Mucosa of rectum (tissue), 2 donors: Measurements from ENCODE around the gene TMA7.
A peak's percentile ranks its signal among the peaks of the same experiment; 100 is the strongest.

Experiments used
- H3K27ac ChIP-seq, 2 donors: one replicate each; pipeline ENCODE4 v1.7.0; 2013; ENCODE audit warnings: inconsistent platforms in 2 of 2, low read depth in 2 of 2, low read length in 2 of 2
- H3K27me3 ChIP-seq, 2 donors: one replicate each; pipeline ENCODE4 v1.7.0; 2013; ENCODE audit warnings: low read length in 2 of 2; ENCODE audit not compliant: control insufficient read depth in 2 of 2, insufficient read depth in 2 of 2
- H3K36me3 ChIP-seq, 2 donors: one replicate each; pipeline ENCODE4 v1.7.0; 2013; ENCODE audit warnings: low read length in 2 of 2; ENCODE audit not compliant: control insufficient read depth in 2 of 2, insufficient read depth in 2 of 2
- H3K4me1 ChIP-seq, 2 donors: one replicate each; pipeline ENCODE4 v1.7.0; 2013; ENCODE audit warnings: low read length in 2 of 2, mild to moderate bottlenecking in 1 of 2; ENCODE audit not compliant: control insufficient read depth in 2 of 2, insufficient read depth in 2 of 2
- H3K4me3 ChIP-seq, 2 donors: one replicate each; pipeline ENCODE4 v1.7.0; 2013; ENCODE audit warnings: low read length in 2 of 2
- H3K9ac ChIP-seq, 2 donors: one replicate each; pipeline ENCODE4 v1.7.0; 2013; ENCODE audit warnings: low read length in 2 of 2, low read depth in 1 of 2, mild to moderate bottlenecking in 1 of 2
- H3K9me3 ChIP-seq, 2 donors: one replicate each; pipeline ENCODE4 v1.7.0; 2013; ENCODE audit warnings: low read length in 2 of 2; ENCODE audit not compliant: control insufficient read depth in 2 of 2
- donor health status: healthy.
- donor health status: Normal muscosa, but diverticular disease.

The TMA7 gene

GRCh38 chr3:48422681-48423080 is 17.4 kb upstream of the TMA7 start:
- Histone ChIP-seq H3K9ac (no peak overlapping the region), H3K27ac (no peak overlapping the region), H3K27me3 (no peaks in the 10 kb centered on the region), H3K36me3 (peaks cover 20 to 32% of the 10 kb centered on the region in 2 donors), H3K4me1 (peaks cover 20 to 22% of the 10 kb centered on the region in 2 donors), H3K4me3 (no peak overlapping the region), H3K9me3 (no peaks in the 10 kb centered on the region)

DNA sequence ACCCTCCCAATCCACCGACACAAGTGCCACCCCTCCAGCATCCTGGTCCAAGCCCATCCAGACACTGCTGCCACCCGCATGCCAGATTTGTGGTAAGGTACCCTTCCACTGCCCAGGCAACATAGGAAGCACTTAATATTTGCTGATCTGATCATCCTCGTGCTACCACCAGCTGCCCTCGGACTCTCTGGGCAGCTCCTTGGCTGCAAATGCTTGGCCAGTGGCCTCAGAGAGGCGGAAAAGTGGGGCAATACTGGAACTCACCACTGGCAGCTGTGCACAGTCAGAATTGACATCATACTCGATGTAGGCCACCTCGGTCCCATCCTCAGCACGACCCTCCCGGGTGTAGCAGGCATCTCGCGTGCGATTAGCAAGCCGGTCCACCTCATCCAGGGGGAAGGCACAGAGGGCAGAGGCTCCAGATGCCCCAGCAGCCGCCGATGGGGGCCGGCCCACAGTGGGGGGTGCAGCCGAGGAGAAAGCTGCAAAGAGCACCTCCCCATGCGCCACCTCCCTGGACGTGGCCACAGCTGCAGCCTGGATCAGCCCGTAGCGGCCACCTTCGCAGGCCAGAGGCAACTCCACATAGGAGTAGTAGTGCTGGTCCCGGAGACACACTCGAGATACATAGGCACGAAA is 16.7 kb upstream of the TMA7 start:
- H3K9ac ChIP-seq = no peak overlapping the region
- H3K27me3 ChIP-seq = no peaks in the 10 kb centered on the region
- H3K4me3 ChIP-seq = no peak overlapping the region
- H3K4me1 ChIP-seq = peaks cover 26 to 28% of the 10 kb centered on the region in 2 donors
- no peak overlapping the region for H3K27ac ChIP-seq
- H3K36me3 ChIP-seq = peaks cover 16 to 26% of the 10 kb centered on the region in 2 donors
- no peaks in the 10 kb centered on the region for H3K9me3 ChIP-seq

GRCh38 chr3:48423883-48424695 is 16.0 kb upstream of the TMA7 start:
- peaks cover 26 to 29% of the 10 kb centered on the region in 2 donors for H3K4me1 ChIP-seq
- no peaks in the 10 kb centered on the region for H3K9me3 ChIP-seq
- no peak overlapping the region for H3K4me3 ChIP-seq
- H3K27me3 ChIP-seq = no peaks in the 10 kb centered on the region
- H3K36me3 ChIP-seq = peaks cover 9 to 21% of the 10 kb centered on the region in 2 donors
- no peak overlapping the region for H3K27ac ChIP-seq
- H3K9ac ChIP-seq = no peak overlapping the region

DNA sequence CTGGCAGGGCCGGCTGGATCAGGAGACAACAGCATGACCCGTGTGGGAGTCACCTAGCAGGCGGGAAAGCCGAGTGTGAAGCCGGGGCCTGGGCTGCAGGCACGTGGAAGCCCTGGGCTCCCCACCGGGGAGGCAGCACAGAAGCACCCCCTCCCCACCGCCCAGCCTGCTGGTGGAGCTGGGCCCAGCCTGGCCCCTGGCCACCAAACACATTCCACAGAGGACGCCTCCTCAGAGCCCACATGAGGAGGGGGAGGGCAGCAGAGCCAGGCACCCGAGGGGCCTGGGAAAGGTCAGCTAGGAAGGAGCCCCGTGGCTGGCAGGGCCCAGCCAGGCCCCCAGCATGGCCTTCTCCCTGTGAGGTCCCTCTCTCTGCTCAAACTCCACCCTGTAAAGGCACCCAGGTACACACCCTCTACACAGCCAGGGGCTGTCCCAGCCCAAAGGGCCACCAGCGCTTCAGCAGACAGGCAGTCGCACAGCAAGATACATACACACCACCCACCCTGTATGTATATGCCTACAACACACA is 14.7 kb upstream of the TMA7 start:
- no peak overlapping the region for H3K27ac ChIP-seq
- H3K4me3 ChIP-seq = no peak overlapping the region
- H3K4me1 ChIP-seq = peaks cover 31 to 35% of the 10 kb centered on the region in 2 donors
- H3K27me3 ChIP-seq = no peaks in the 10 kb centered on the region
- peak overlapping the region in 1 of 2 donors; percentile 28 for H3K9ac ChIP-seq
- no peaks in the 10 kb centered on the region for H3K9me3 ChIP-seq
- H3K36me3 ChIP-seq = peaks cover 6 to 19% of the 10 kb centered on the region in 2 donors

- Histone ChIP-seq H3K4me3 (peak overlapping the region in 1 of 2 donors; percentile 26), H3K4me1 (peaks cover 40 to 41% of the 10 kb centered on the region in 2 donors), H3K9ac (peak overlapping the region in 1 of 2 donors; percentile 28), H3K27me3 (no peaks in the 10 kb centered on the region), H3K9me3 (no peaks in the 10 kb centered on the region), H3K27ac (peak overlapping the region; percentile 87 to 88), H3K36me3 (peaks cover 3 to 16% of the 10 kb centered on the region in 2 donors)
Measured at GRCh38 chr3:48426401-48426909, 13.6 kb upstream of the TMA7 start.

DNA sequence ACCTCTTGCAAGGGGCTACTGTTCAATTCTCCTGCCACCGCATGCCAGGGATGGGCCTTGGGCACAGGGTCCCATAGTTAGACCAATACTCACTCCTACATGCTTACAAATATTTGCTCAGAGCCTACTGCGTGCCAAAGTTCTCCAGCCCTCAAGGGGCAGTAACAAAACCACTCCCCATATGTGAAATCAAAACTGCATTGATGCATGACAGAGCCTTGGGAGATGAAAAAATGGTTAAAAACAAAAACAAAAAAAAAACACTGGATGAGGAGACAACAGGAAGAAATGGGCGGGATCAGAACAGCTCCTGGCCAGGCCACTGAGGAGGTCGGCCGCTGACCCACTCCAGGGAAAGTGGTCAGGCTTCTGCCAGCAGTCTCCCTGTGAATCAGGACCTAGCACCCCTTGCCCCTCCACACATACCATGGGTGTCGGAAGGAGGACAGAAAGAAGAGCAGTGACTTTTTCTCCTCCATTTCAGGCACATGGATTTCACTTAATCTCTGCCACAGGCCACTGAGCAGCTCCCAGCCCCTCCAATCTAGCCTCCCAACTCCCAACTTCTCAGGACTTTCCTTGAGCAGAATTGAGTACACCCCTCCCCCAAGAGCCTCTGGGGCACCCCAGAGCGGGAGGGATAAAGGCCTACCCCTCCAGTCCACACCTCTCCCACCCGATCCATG is 13.0 kb upstream of the TMA7 start:
- peak overlapping the region; percentile 70 to 71 for H3K4me3 ChIP-seq
- no peaks in the 10 kb centered on the region for H3K9me3 ChIP-seq

DNA sequence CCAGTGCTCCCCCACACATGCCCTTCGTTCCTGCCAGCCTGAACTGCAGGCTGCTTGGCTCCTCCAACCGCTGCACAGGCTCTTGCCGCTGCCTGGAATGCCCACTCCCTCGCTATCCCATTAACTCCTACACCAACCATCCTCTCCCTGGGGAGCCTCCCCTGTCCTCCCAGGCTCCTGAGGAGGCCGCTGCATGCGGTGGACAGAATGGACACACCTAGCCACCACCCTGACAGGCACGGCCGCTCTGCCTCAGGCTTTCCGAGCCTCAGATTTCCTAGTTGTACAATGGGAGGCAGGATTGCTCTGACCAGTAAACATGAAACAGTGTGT is 12.5 kb upstream of the TMA7 start:
- Histone ChIP-seq H3K4me1 (peaks cover 40 to 44% of the 10 kb centered on the region in 2 donors), H3K27ac (peak overlapping the region; percentile 87 to 88), H3K9ac (peak overlapping the region; percentile 77 to 86)

More for the DNA sequence above, 13.0 kb upstream of the TMA7 start:
- Histone ChIP-seq H3K4me1 (peaks cover 40 to 41% of the 10 kb centered on the region in 2 donors), H3K9ac (peak overlapping the region in 1 of 2 donors; percentile 86), H3K27me3 (no peaks in the 10 kb centered on the region), H3K27ac (peak overlapping the region; percentile 87 to 88), H3K36me3 (peaks cover 0 to 13% of the 10 kb centered on the region in 2 donors)

GRCh38 chr3:48428088-48428571 is 11.9 kb upstream of the TMA7 start:
- Histone ChIP-seq H3K27me3 (no peaks in the 10 kb centered on the region), H3K4me1 (peaks cover 46 to 49% of the 10 kb centered on the region in 2 donors), H3K4me3 (peak overlapping the region; percentile 70 to 71), H3K9me3 (no peaks in the 10 kb centered on the region), H3K9ac (peak overlapping the region; percentile 77 to 86), H3K36me3 (peaks cover 0 to 9% of the 10 kb centered on the region in 2 donors), H3K27ac (peak overlapping the region; percentile 87 to 88)

More for the DNA sequence above, 12.5 kb upstream of the TMA7 start:
- Histone ChIP-seq H3K27me3 (no peaks in the 10 kb centered on the region), H3K4me3 (peak overlapping the region; percentile 70 to 71), H3K9me3 (no peaks in the 10 kb centered on the region), H3K36me3 (peaks cover 0 to 13% of the 10 kb centered on the region in 2 donors)

GRCh38 chr3:48428572-48429316 is 11.3 kb upstream of the TMA7 start:
- peak overlapping the region; percentile 87 to 88 for H3K27ac ChIP-seq
- H3K4me3 ChIP-seq = peak overlapping the region; percentile 70 to 71
- peaks cover 0 to 4% of the 10 kb centered on the region in 2 donors for H3K36me3 ChIP-seq
- H3K4me1 ChIP-seq = peaks cover 52 to 55% of the 10 kb centered on the region in 2 donors
- H3K27me3 ChIP-seq = no peaks in the 10 kb centered on the region
- peak overlapping the region; percentile 77 to 86 for H3K9ac ChIP-seq
- no peaks in the 10 kb centered on the region for H3K9me3 ChIP-seq
